Caco-2 (cell line): Measurements from ENCODE around the gene UBQLN4. TPM values are rescaled to one million over a fixed set of nuclear protein-coding genes. Genes with fewer than 3 reads are reported as not detected.
"Not testable (repeated sequence)": the region's sequence is repeated elsewhere in the genome, so short reads cannot be mapped to it uniquely, and the experiment has no call there.

Source experiments
- BruUV-seq: library from RNA; stranded (reverse); fragments of 400-500 nt; replicated peaks from 2 replicates; lab custom pipeline; 2021; lab: Mats Ljungman, UMichigan
- CTCF ChIA-PET: fragments of 300-600 bp; sonication (Branson Sonifier 250); formaldehyde crosslinking; loops from one replicate; lab custom pipeline; 2022; ENCODE audit warnings: antibody characterized with exemption; lab: Charles Lee
- POLR2A ChIA-PET: fragments of 300-600 bp; sonication (Branson Sonifier 250); formaldehyde crosslinking; loops from one replicate; lab custom pipeline; 2022; ENCODE audit warnings: antibody characterized with exemption; lab: Charles Lee
- DNase-seq, 2 experiments: peaks; one replicate each; pipeline versions ENCODE4 v3.0.0 to v3.0.0-alpha.2; 2020 to 2022
- H3K27me3 ChIP-seq: replicated peaks from 2 replicates; pipeline ENCODE4 v1.6.0; 2011; ENCODE audit warnings: low read length; ENCODE audit not compliant: control insufficient read depth, insufficient read depth
- H3K36me3 ChIP-seq: 2 replicates; pipeline ENCODE4 v1.5.1; 2011; ENCODE audit warnings: low read length; ENCODE audit not compliant: control insufficient read depth, insufficient read depth
- H3K4me1 ChIP-seq: fragments of 250-450 bp; sonication (Bioruptor Pico); 2 replicates; pipeline ENCODE4 v1.5.1; 2020; ENCODE audit warnings: mild to moderate bottlenecking
- H3K4me3 ChIP-seq: 2 replicates; pipeline ENCODE4 v1.5.1; 2011; ENCODE audit warnings: low read depth, mild to moderate bottlenecking, control low read depth, low read length
- H3K9me3 ChIP-seq: fragments of 250-450 bp; sonication (Bioruptor Pico); 2 replicates; pipeline ENCODE4 v1.5.1; 2020; ENCODE audit warnings: mild to moderate bottlenecking, moderate library complexity
- H3K27ac Mint-ChIP-seq: one replicate; pipeline ENCODE4 v1.8.0; 2022; ENCODE audit warnings: mixed read lengths; ENCODE audit not compliant: unreplicated experiment
- H3K27me3 Mint-ChIP-seq: one replicate; pipeline ENCODE4 v1.8.0; 2022; ENCODE audit warnings: mixed read lengths; ENCODE audit not compliant: insufficient read depth, unreplicated experiment
- H3K36me3 Mint-ChIP-seq: one replicate; pipeline ENCODE4 v1.8.0; 2022; ENCODE audit warnings: mild to moderate bottlenecking, mixed read lengths; ENCODE audit not compliant: insufficient read depth, unreplicated experiment
- H3K4me1 Mint-ChIP-seq: one replicate; pipeline ENCODE4 v1.8.0; 2022; ENCODE audit warnings: low read depth, mixed read lengths; ENCODE audit not compliant: unreplicated experiment
- H3K4me3 Mint-ChIP-seq: one replicate; pipeline ENCODE4 v1.8.0; 2022; ENCODE audit warnings: mild to moderate bottlenecking, moderate library complexity, mixed read lengths; ENCODE audit not compliant: unreplicated experiment
- H3K9me3 Mint-ChIP-seq: one replicate; pipeline ENCODE4 v1.8.0; 2022; ENCODE audit warnings: mixed read lengths; ENCODE audit not compliant: unreplicated experiment
- CTCF ChIP-seq, 2 experiments: fragments of 200-600 bp in 1 of 2; IDR thresholded peaks; 1 replicate in 1 of 2; 2 replicates in 1 of 2; pipeline versions ENCODE4 v1.5.1 to v1.8.0; 2011 to 2022; ENCODE audit warnings: antibody characterized with exemption in 1 of 2, control low read depth in 1 of 2, inconsistent platforms in 1 of 2, low read depth in 1 of 2, low read length in 1 of 2, mild to moderate bottlenecking in 1 of 2, moderate library complexity in 1 of 2; ENCODE audit not compliant: insufficient read depth in 1 of 2, severe bottlenecking in 1 of 2, unreplicated experiment in 1 of 2
- intact Hi-C: fragments of 100-400 bp; cut with micrococcal nuclease; formaldehyde crosslinking; loops from one replicate; pipeline ENCODE4 v1.10.0; 2022; ENCODE audit not compliant: unreplicated experiment
- total RNA-seq: library from RNA; stranded (reverse); gene quantifications from 2 replicates; pipeline ENCODE4 v1.2.3, GENCODE V29; 2022

The UBQLN4 gene
- total RNA-seq, 1 experiment from 2014 or later = 60.9 TPM

DNA sequence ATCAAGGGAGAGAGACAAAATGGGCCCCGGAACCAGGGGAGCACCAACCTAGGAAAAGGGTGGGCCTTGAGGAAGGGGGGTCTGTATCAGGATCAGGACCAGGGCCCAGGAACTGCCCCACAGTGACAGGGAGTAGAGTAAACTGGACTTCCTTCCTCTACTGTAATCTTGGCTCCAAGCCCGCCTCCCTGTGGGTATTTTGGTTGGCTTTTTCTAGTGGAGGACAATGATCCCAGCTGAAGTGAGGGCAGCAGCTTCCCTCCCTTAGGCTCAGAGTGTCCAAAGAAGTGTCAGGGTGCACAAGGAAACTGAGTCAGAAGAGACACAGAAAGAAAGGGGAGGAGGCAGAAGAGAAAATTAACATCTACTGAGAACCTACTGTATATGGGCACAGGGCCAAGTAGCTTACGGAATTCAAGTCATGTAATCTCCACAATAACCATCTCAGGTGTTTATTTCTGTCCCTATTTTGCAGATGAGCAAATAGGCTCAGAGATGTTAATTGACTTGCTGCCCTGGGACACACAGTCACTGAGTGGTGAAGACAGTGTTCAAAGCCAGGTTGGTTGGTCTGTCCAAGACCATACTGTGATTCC lies 4.8 kb downstream of the UBQLN4 start:
- no peaks in the 10 kb centered on the region for H3K9me3 ChIP-seq
- no peaks in the 10 kb centered on the region for H3K27me3 Mint-ChIP-seq
- no peak for TF ChIP-seq CTCF (IDR thresholded peaks at IDR 0.05; ENCODE audit: insufficient read depth in 1 of 2, low read depth in 1 of 2, low read length in 1 of 2, severe bottlenecking in 1 of 2, unreplicated experiment in 1 of 2)
- H3K4me1 ChIP-seq = peaks cover 7% of the 10 kb centered on the region; the same call in 1 of the 2 replicates
- peaks cover 56% of the 10 kb centered on the region for H3K36me3 Mint-ChIP-seq
- H3K4me1 Mint-ChIP-seq = no peaks in the 10 kb centered on the region
- H3K4me3 ChIP-seq = no peak overlapping the region
- no peak overlapping the region for H3K4me3 Mint-ChIP-seq
- CTCF ChIA-PET = no interaction called here
- peaks cover 2% of the 10 kb centered on the region; the same call in 1 of the 2 replicates for H3K36me3 ChIP-seq
- H3K9me3 Mint-ChIP-seq = no peaks in the 10 kb centered on the region
- H3K27me3 ChIP-seq = no peaks in the 10 kb centered on the region
- POLR2A ChIA-PET = no interaction called here
- intact Hi-C loops = no loop called here
- H3K27ac Mint-ChIP-seq = no peak overlapping the region
- BruUV-seq = no TSS peak
- no peak for DNase-seq

GRCh38 chr1:156045076-156045475 lies 8.5 kb downstream of the UBQLN4 start:
- Mint-ChIP-seq H3K4me1 (peaks cover 7% of the 10 kb centered on the region), H3K36me3 (peaks cover 50% of the 10 kb centered on the region), H3K4me3 (no peak overlapping the region), H3K27ac (peak overlapping the region; percentile 2), H3K9me3 (no peaks in the 10 kb centered on the region), H3K27me3 (no peaks in the 10 kb centered on the region)
- POLR2A ChIA-PET = no interaction called here
- H3K27me3 ChIP-seq = no peaks in the 10 kb centered on the region
- DNase-seq = no peak
- intact Hi-C loops = no loop called here
- CTCF ChIA-PET = interaction anchor here (0.5 to 1.2 kb wide), 2 partner anchors 14 to 48 kb away, joined by 3 to 5 read pairs; no protein-coding TSS in a partner anchor
- no peak overlapping the region for H3K4me3 ChIP-seq
- no peak for TF ChIP-seq CTCF (IDR thresholded peaks at IDR 0.05; ENCODE audit: insufficient read depth in 1 of 2, low read depth in 1 of 2, low read length in 1 of 2, severe bottlenecking in 1 of 2, unreplicated experiment in 1 of 2)
- BruUV-seq = no TSS peak
- no peaks in the 10 kb centered on the region for H3K9me3 ChIP-seq
- peaks cover 13% of the 10 kb centered on the region for H3K4me1 ChIP-seq
- H3K36me3 ChIP-seq = peaks cover 4% of the 10 kb centered on the region; the same call in 1 of the 2 replicates

GRCh38 chr1:156042828-156043227 lies 10.8 kb downstream of the UBQLN4 start:
- CTCF ChIA-PET = interaction anchor here (0.9 kb wide), 1 partner anchor 11 kb away, joined by 4 read pairs; the partner anchor contains the start of gene UBQLN4
- no TSS peak for BruUV-seq
- intact Hi-C loops = no loop called here

GRCh38 chr1:156034991-156035390 lies 18.6 kb downstream of the UBQLN4 start:
- H3K27me3 ChIP-seq, POLR2A ChIA-PET, H3K4me3 Mint-ChIP-seq, H3K4me1 Mint-ChIP-seq, CTCF ChIA-PET, DNase-seq, H3K36me3 ChIP-seq, intact Hi-C loops, H3K9me3 Mint-ChIP-seq, H3K4me1 ChIP-seq, H3K4me3 ChIP-seq, BruUV-seq, H3K27me3 Mint-ChIP-seq, H3K27ac Mint-ChIP-seq, H3K9me3 ChIP-seq: not testable (repeated sequence)
- H3K36me3 Mint-ChIP-seq = peaks cover 31% of the 10 kb centered on the region

More at GRCh38 chr1:156042828-156043227, 10.8 kb downstream of the UBQLN4 start:
- Mint-ChIP-seq H3K4me3 (no peak overlapping the region), H3K27me3 (no peaks in the 10 kb centered on the region), H3K9me3 (no peaks in the 10 kb centered on the region), H3K36me3 (peaks cover 47% of the 10 kb centered on the region), H3K27ac (no peak overlapping the region), H3K4me1 (peaks cover 7% of the 10 kb centered on the region)
- Histone ChIP-seq H3K9me3 (no peaks in the 10 kb centered on the region), H3K4me3 (no peak overlapping the region), H3K36me3 (peaks cover 4% of the 10 kb centered on the region; the same call in 1 of the 2 replicates), H3K27me3 (no peaks in the 10 kb centered on the region), H3K4me1 (peaks cover 24% of the 10 kb centered on the region)
- no peak for TF ChIP-seq CTCF (IDR thresholded peaks at IDR 0.05; ENCODE audit: insufficient read depth in 1 of 2, low read depth in 1 of 2, low read length in 1 of 2, severe bottlenecking in 1 of 2, unreplicated experiment in 1 of 2)
- DNase-seq = no peak
- POLR2A ChIA-PET = no interaction called here
